Bronchial epithelial cell (primary cell): ENCODE measurements around the gene FAM240B. TPM values are rescaled to one million over a fixed set of nuclear protein-coding genes. Genes with fewer than 3 reads are reported as not detected.

Experiments used
- DNase-seq: peaks from one replicate; pipeline ENCODE4 v3.0.0-alpha.2; 2010; ENCODE audit warnings: low read depth
- FAIRE-seq: peaks from 2 replicates; lab custom pipeline; 2011; peaks lifted over from hg19 to GRCh38; lab: Jason Lieb, UNC
- H3K27me3 ChIP-seq: 2 replicates; pipeline ENCODE4 v1.5.1; 2011; ENCODE audit warnings: low read length; ENCODE audit not compliant: control insufficient read depth, insufficient read depth
- H3K36me3 ChIP-seq: 2 replicates; pipeline ENCODE4 v1.5.1; 2011; ENCODE audit warnings: low read length; ENCODE audit not compliant: control insufficient read depth, insufficient read depth
- H3K4me3 ChIP-seq: 2 replicates; pipeline ENCODE4 v1.5.1; 2011; ENCODE audit warnings: mild to moderate bottlenecking, low read depth, low read length, control low read depth
- total RNA-seq: library from RNA; depleted of rRNA; stranded (reverse); fragments of >200 nt; gene quantifications from 2 replicates; pipeline ENCODE4 v1.2.1, GENCODE V29; 2014
- TF ChIP-seq, protein P1 (sequence below): IDR thresholded peaks from 2 replicates; pipeline ENCODE4 v1.5.1; 2011; ENCODE audit warnings: mild to moderate bottlenecking, moderate library complexity, low read length, control low read depth, inconsistent platforms; ENCODE audit not compliant: insufficient read depth, severe bottlenecking

FAM240B gene
- total RNA-seq, 1 donor from 2014 or later, result not detected

DNA sequence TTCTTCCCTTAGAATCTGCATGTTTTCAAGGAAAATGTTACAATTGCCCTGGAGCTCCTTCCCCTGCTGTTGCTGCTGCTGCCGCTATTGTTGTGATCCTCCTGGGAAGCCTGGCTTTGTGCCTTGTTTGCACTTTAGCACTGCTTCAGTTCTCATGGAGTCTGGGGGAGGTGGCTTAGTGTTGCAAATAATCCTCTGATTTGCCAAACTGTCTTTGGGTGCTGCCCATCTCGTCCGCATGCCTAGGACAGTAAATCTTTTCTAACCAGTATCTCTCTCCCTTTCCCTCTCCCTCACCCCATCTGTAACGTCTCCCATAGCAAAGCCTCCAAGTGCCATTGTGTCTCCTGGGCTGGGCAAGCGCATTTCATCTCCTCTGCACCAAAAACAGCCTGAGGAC, 30.3 kb downstream of the FAM240B start:
- Histone ChIP-seq H3K4me3 (no peak overlapping the region), H3K27me3 (no peaks in the 10 kb centered on the region), H3K36me3 (no peaks in the 10 kb centered on the region)
- FAIRE-seq (no peak), DNase-seq (no peak)
- TF ChIP-seq, protein P1, sequence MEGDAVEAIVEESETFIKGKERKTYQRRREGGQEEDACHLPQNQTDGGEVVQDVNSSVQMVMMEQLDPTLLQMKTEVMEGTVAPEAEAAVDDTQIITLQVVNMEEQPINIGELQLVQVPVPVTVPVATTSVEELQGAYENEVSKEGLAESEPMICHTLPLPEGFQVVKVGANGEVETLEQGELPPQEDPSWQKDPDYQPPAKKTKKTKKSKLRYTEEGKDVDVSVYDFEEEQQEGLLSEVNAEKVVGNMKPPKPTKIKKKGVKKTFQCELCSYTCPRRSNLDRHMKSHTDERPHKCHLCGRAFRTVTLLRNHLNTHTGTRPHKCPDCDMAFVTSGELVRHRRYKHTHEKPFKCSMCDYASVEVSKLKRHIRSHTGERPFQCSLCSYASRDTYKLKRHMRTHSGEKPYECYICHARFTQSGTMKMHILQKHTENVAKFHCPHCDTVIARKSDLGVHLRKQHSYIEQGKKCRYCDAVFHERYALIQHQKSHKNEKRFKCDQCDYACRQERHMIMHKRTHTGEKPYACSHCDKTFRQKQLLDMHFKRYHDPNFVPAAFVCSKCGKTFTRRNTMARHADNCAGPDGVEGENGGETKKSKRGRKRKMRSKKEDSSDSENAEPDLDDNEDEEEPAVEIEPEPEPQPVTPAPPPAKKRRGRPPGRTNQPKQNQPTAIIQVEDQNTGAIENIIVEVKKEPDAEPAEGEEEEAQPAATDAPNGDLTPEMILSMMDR, result no peak

- TF ChIP-seq, protein P1, result no peak
- H3K36me3 ChIP-seq, result no peaks in the 10 kb centered on the region
- H3K4me3 ChIP-seq, result no peak overlapping the region
- DNase-seq, result no peak
- FAIRE-seq, result no peak
- no peaks in the 10 kb centered on the region for H3K27me3 ChIP-seq
Measured at GRCh38 chr9:38687992-38688391, 31.9 kb downstream of the FAM240B start.

GRCh38 chr9:38687389-38687842, 32.5 kb downstream of the FAM240B start:
- FAIRE-seq (no peak), DNase-seq (peak; percentile 70)

DNA sequence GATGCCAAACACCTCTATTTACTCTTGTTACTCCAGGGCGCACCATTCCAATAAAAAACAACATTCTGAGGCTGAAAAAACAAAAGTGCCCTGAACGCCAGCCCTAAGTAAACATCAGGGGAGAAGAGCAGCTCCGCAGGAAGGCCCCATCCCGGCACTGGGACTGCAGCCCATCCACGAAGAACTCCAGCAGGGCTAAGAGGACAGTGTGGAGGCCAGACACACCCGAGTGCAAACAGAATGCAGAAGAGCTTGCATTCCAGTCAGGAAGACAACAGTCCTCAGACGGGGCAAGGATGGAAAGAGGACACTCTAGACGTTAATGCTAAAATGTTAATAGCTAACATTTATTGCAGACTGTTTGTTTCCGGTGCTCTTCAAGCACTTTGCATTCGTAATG, 33.0 kb downstream of the FAM240B start:
- H3K27me3 ChIP-seq, result no peaks in the 10 kb centered on the region
- H3K36me3 ChIP-seq, result no peaks in the 10 kb centered on the region
- TF ChIP-seq, protein P1, result no peak
- H3K4me3 ChIP-seq, result no peak overlapping the region
- FAIRE-seq, result no peak
- DNase-seq, result no peak

More at GRCh38 chr9:38687389-38687842, 32.5 kb downstream of the FAM240B start:
- TF ChIP-seq, protein P1, result no peak
- H3K27me3 ChIP-seq, result no peaks in the 10 kb centered on the region
- H3K36me3 ChIP-seq, result no peaks in the 10 kb centered on the region
- peak overlapping the region; percentile 7 for H3K4me3 ChIP-seq

DNA sequence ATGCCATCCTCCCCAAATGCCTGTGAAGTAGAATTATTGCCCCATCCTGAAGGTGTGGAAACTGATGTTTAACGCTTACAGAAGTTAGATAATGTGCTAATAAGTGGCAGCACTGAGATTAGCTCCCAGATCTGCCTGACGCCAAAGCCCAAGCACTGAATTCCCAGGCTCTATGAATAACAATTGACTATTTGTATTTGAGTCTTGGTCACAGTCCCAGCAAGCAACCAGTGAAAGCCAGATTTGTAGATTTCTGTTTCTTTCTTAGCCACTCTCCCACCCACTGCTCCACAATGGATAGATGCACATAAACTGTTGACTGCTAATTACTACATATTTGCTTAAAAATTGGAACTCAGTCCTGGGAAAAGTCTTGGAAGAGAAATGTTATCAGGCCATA, 34.4 kb downstream of the FAM240B start:
- H3K27me3 ChIP-seq, result no peaks in the 10 kb centered on the region
- DNase-seq, result no peak
- TF ChIP-seq, protein P1, result no peak
- H3K36me3 ChIP-seq, result no peaks in the 10 kb centered on the region
- H3K4me3 ChIP-seq, result no peak overlapping the region
- FAIRE-seq, result no peak

- Histone ChIP-seq H3K27me3 (no peaks in the 10 kb centered on the region), H3K4me3 (no peak overlapping the region), H3K36me3 (no peaks in the 10 kb centered on the region)
- TF ChIP-seq, protein P1, result no peak
- DNase-seq (no peak), FAIRE-seq (no peak)
Measured at GRCh38 chr9:38683336-38683735, 36.6 kb downstream of the FAM240B start.
